H1 (cell line): ENCODE results near the gene NUDT11. TPM values are rescaled to one million over a fixed set of nuclear protein-coding genes. Genes with fewer than 3 reads are reported as not detected.

Experiments
- BRCA1 ChIP-seq: IDR thresholded peaks from 2 replicates; pipeline ENCODE4 v1.6.1; 2012; ENCODE audit warnings: low read depth, low read length, improper control_type of control experiment
- CHD7 ChIP-seq: fragments of 300-600 bp; sonication (generic); IDR thresholded peaks from 2 replicates; pipeline ENCODE4 v1.7.1; 2012; ENCODE audit warnings: low read length, moderate library complexity, mild to moderate bottlenecking, inconsistent platforms; ENCODE audit not compliant: insufficient replicate concordance
- RBBP5 ChIP-seq: IDR thresholded peaks from 2 replicates; pipeline ENCODE4 v1.7.1; 2012; ENCODE audit warnings: low read depth, mild to moderate bottlenecking, inconsistent platforms, low read length, moderate library complexity, borderline replicate concordance
- polyA plus RNA-seq, 7 experiments: library from polyadenylated mRNA; depleted of rRNA in 3 of 7; stranded (reverse) in 5 of 7; unstranded in 2 of 7; fragments of >200 nt in 5 of 7; fragments of 200-250 nt in 2 of 7; gene quantifications; 1 replicate in 5 of 7; 2 replicates in 1 of 7; 4 replicates in 1 of 7; pipeline versions ENCODE4 v1.2.1 to v1.2.3, GENCODE V29; 2011 to 2013; ENCODE audit warnings: missing spikeins in 2 of 7, mixed read lengths in 2 of 7
- total RNA-seq: library from RNA; stranded (reverse); fragmentation: NEBNext Ultra II Directional; extraction: Animal tissue kit (Norgen Biotek cat#: 25700); gene quantifications from 2 replicates; pipeline ENCODE4 v1.2.1, GENCODE V29; 2021

Gene NUDT11
- total and polyA plus RNA-seq, 2 of the 8 experiments (the other 6 are each of a cell fraction or from before 2014, with no cell fraction given), result 31.3 to 37.6 TPM

GRCh38 chrX:51507551-51507950 lies 11.2 kb upstream of the NUDT11 start (continued):
- TF ChIP-seq CHD7 (no peak), RBBP5 (no peak), BRCA1 (no peak)
